Osteocyte (in vitro differentiated cells): ENCODE measurements around the gene LILRB1. TPM values are rescaled to one million over a fixed set of nuclear protein-coding genes. Genes with fewer than 3 reads are reported as not detected.

Source experiments
- DNase-seq: peaks from one replicate; pipeline ENCODE4 v3.0.0; 2021; ENCODE audit warnings: mixed read lengths; ENCODE audit not compliant: unreplicated experiment; ENCODE audit errors: extremely low spot score
- H3K27ac Mint-ChIP-seq: one replicate; pipeline ENCODE4 v1.8.0; 2021; ENCODE audit warnings: mild to moderate bottlenecking, mixed read lengths; ENCODE audit not compliant: unreplicated experiment
- H3K27me3 Mint-ChIP-seq: one replicate; pipeline ENCODE4 v1.8.0; 2021; ENCODE audit warnings: mixed read lengths; ENCODE audit not compliant: unreplicated experiment
- H3K36me3 Mint-ChIP-seq: one replicate; pipeline ENCODE4 v1.8.0; 2021; ENCODE audit warnings: mixed read lengths; ENCODE audit not compliant: unreplicated experiment
- H3K4me1 Mint-ChIP-seq: one replicate; pipeline ENCODE4 v1.8.0; 2021; ENCODE audit warnings: mixed read lengths; ENCODE audit not compliant: unreplicated experiment
- H3K4me3 Mint-ChIP-seq: one replicate; pipeline ENCODE4 v1.8.0; 2021; ENCODE audit warnings: mild to moderate bottlenecking, moderate library complexity, mixed read lengths; ENCODE audit not compliant: unreplicated experiment
- H3K9me3 Mint-ChIP-seq: one replicate; pipeline ENCODE4 v1.8.0; 2021; ENCODE audit warnings: mixed read lengths; ENCODE audit not compliant: unreplicated experiment
- CTCF ChIP-seq: fragments of 200-600 bp; sonication (generic); IDR thresholded peaks from 2 replicates; pipeline ENCODE4 v1.5.0; 2021; ENCODE audit warnings: antibody characterized with exemption, mild to moderate bottlenecking, moderate library complexity
- total RNA-seq: library from RNA; stranded (reverse); gene quantifications from 2 replicates; pipeline ENCODE4 v1.2.1, GENCODE V29; 2021

Gene LILRB1
- total RNA-seq, 1 donor from 2014 or later = not detected

- TF ChIP-seq CTCF = no peak
- H3K9me3 Mint-ChIP-seq = peaks cover 46% of the 10 kb centered on the region
- H3K36me3 Mint-ChIP-seq = no peaks in the 10 kb centered on the region
- H3K4me3 Mint-ChIP-seq = no peak overlapping the region
- DNase-seq = no peak
- H3K27me3 Mint-ChIP-seq = no peaks in the 10 kb centered on the region
- no peak overlapping the region for H3K27ac Mint-ChIP-seq
- H3K4me1 Mint-ChIP-seq = no peaks in the 10 kb centered on the region
Observed at GRCh38 chr19:54600212-54600611, 30.1 kb upstream of the LILRB1 start.

GRCh38 chr19:54606230-54606629 lies 24.1 kb upstream of the LILRB1 start:
- H3K4me3 Mint-ChIP-seq = no peak overlapping the region
- no peaks in the 10 kb centered on the region for H3K4me1 Mint-ChIP-seq
- H3K27ac Mint-ChIP-seq = no peak overlapping the region
- H3K9me3 Mint-ChIP-seq = peaks cover 48% of the 10 kb centered on the region
- H3K27me3 Mint-ChIP-seq = no peaks in the 10 kb centered on the region
- DNase-seq = peak; percentile 51
- H3K36me3 Mint-ChIP-seq = no peaks in the 10 kb centered on the region
- no peak for TF ChIP-seq CTCF

GRCh38 chr19:54606891-54607784 lies 23.1 kb upstream of the LILRB1 start:
- H3K36me3 Mint-ChIP-seq = no peaks in the 10 kb centered on the region
- no peaks in the 10 kb centered on the region for H3K4me1 Mint-ChIP-seq
- no peaks in the 10 kb centered on the region for H3K27me3 Mint-ChIP-seq
- TF ChIP-seq CTCF = no peak
- DNase-seq = peak; percentile 71
- H3K4me3 Mint-ChIP-seq = no peak overlapping the region
- peaks cover 49% of the 10 kb centered on the region for H3K9me3 Mint-ChIP-seq
- H3K27ac Mint-ChIP-seq = no peak overlapping the region

GRCh38 chr19:54607785-54608150 lies 22.5 kb upstream of the LILRB1 start:
- Mint-ChIP-seq H3K4me1 (no peaks in the 10 kb centered on the region), H3K4me3 (no peak overlapping the region), H3K36me3 (no peaks in the 10 kb centered on the region), H3K27me3 (no peaks in the 10 kb centered on the region), H3K27ac (no peak overlapping the region), H3K9me3 (peaks cover 46% of the 10 kb centered on the region)
- DNase-seq = peak; percentile 62
- no peak for TF ChIP-seq CTCF

- TF ChIP-seq CTCF = no peak
- H3K27ac Mint-ChIP-seq = no peak overlapping the region
- H3K4me1 Mint-ChIP-seq = no peaks in the 10 kb centered on the region
- no peaks in the 10 kb centered on the region for H3K27me3 Mint-ChIP-seq
- H3K4me3 Mint-ChIP-seq = no peak overlapping the region
- peak; percentile 76 for DNase-seq
- H3K9me3 Mint-ChIP-seq = peaks cover 43% of the 10 kb centered on the region
- no peaks in the 10 kb centered on the region for H3K36me3 Mint-ChIP-seq
Observed at GRCh38 chr19:54608205-54608604, 22.1 kb upstream of the LILRB1 start.
